HEK293 (cell line): ENCODE results near the gene SHBG.

ENCODE experiments used
- GFI1B ChIP-seq: fragments of 450-650 bp; formaldehyde crosslinking; IDR thresholded peaks from 2 replicates; pipeline ENCODE4 v1.5.1; 2016; ENCODE audit warnings: missing biosample characterization, missing genetic modification characterization
- GLI4 ChIP-seq: fragments of 450-650 bp; formaldehyde crosslinking; IDR thresholded peaks from 2 replicates; pipeline ENCODE4 v1.5.1; 2016; ENCODE audit warnings: missing biosample characterization, missing genetic modification characterization
- GLIS2 ChIP-seq: fragments of 450-650 bp; formaldehyde crosslinking; IDR thresholded peaks from 2 replicates; pipeline ENCODE4 v1.5.1; 2016; ENCODE audit warnings: missing biosample characterization, missing genetic modification characterization
- MYNN ChIP-seq: fragments of 450-650 bp; formaldehyde crosslinking; IDR thresholded peaks from 2 replicates; pipeline ENCODE4 v1.5.1; 2016; ENCODE audit warnings: missing biosample characterization, missing genetic modification characterization, borderline replicate concordance
- OSR2 ChIP-seq: fragments of 450-650 bp; formaldehyde crosslinking; IDR thresholded peaks from 2 replicates; pipeline ENCODE4 v1.5.1; 2016; ENCODE audit warnings: missing biosample characterization, missing genetic modification characterization
- OVOL3 ChIP-seq: fragments of 450-650 bp; formaldehyde crosslinking; IDR thresholded peaks from 2 replicates; pipeline ENCODE4 v1.5.1; 2016; ENCODE audit warnings: missing biosample characterization, missing genetic modification characterization
- PRDM1 ChIP-seq: fragments of 450-650 bp; formaldehyde crosslinking; IDR thresholded peaks from 2 replicates; pipeline ENCODE4; 2016; ENCODE audit warnings: missing biosample characterization, missing genetic modification characterization
- YY1 ChIP-seq: fragments of 450-650 bp; formaldehyde crosslinking; IDR thresholded peaks from 2 replicates; pipeline ENCODE4 v1.5.1; 2018; ENCODE audit warnings: missing biosample characterization, missing genetic modification characterization
- ZFP69B ChIP-seq: fragments of 450-650 bp; formaldehyde crosslinking; IDR thresholded peaks from 2 replicates; pipeline ENCODE4 v1.5.1; 2016; ENCODE audit warnings: missing biosample characterization, missing genetic modification characterization
- ZIC2 ChIP-seq: fragments of 450-650 bp; formaldehyde crosslinking; IDR thresholded peaks from 2 replicates; pipeline ENCODE4 v1.5.1; 2016; ENCODE audit warnings: missing biosample characterization, missing genetic modification characterization
- ZNF354C ChIP-seq: fragments of 450-650 bp; formaldehyde crosslinking; IDR thresholded peaks from 2 replicates; pipeline ENCODE4 v1.5.1; 2016; ENCODE audit warnings: missing biosample characterization, missing genetic modification characterization, low read depth, borderline replicate concordance
- ZNF362 ChIP-seq: fragments of 450-650 bp; formaldehyde crosslinking; IDR thresholded peaks from 2 replicates; pipeline ENCODE4 v1.5.1; 2016; ENCODE audit warnings: missing biosample characterization, missing genetic modification characterization
- ZNF37A ChIP-seq: fragments of 450-650 bp; IDR thresholded peaks from 2 replicates; pipeline ENCODE4 v1.5.1; 2018; ENCODE audit warnings: missing biosample characterization, missing genetic modification characterization
- ZNF404 ChIP-seq: fragments of 450-650 bp; formaldehyde crosslinking; IDR thresholded peaks from 2 replicates; pipeline ENCODE4 v1.5.1; 2017; ENCODE audit warnings: missing biosample characterization, missing genetic modification characterization
- ZNF426 ChIP-seq: fragments of 450-650 bp; formaldehyde crosslinking; IDR thresholded peaks from 2 replicates; pipeline ENCODE4 v1.5.1; 2017; ENCODE audit warnings: missing biosample characterization, missing genetic modification characterization, mild to moderate bottlenecking, inconsistent platforms, moderate library complexity
- ZNF514 ChIP-seq: fragments of 450-650 bp; formaldehyde crosslinking; IDR thresholded peaks from 2 replicates; pipeline ENCODE4 v1.5.1; 2016; ENCODE audit warnings: missing biosample characterization, missing genetic modification characterization
- ZNF544 ChIP-seq: fragments of 450-650 bp; formaldehyde crosslinking; IDR thresholded peaks from 2 replicates; pipeline ENCODE4 v1.5.0; 2017; ENCODE audit warnings: missing biosample characterization, missing genetic modification characterization
- ZNF600 ChIP-seq: fragments of 450-650 bp; formaldehyde crosslinking; IDR thresholded peaks from 2 replicates; pipeline ENCODE4 v1.5.1; 2016; ENCODE audit warnings: missing biosample characterization, missing genetic modification characterization
- ZNF626 ChIP-seq: fragments of 450-650 bp; sonication (Bioruptor Pico); formaldehyde crosslinking; IDR thresholded peaks from 2 replicates; pipeline ENCODE4 v1.5.1; 2018; ENCODE audit warnings: missing biosample characterization, missing genetic modification characterization, inconsistent platforms
- ZNF692 ChIP-seq: fragments of 450-650 bp; formaldehyde crosslinking; IDR thresholded peaks from 2 replicates; pipeline ENCODE4 v1.5.1; 2016; ENCODE audit warnings: missing biosample characterization, missing genetic modification characterization
- ZNF704 ChIP-seq: fragments of 450-650 bp; formaldehyde crosslinking; IDR thresholded peaks from 2 replicates; pipeline ENCODE4 v1.5.1; 2016; ENCODE audit warnings: missing biosample characterization, missing genetic modification characterization
- ZNF768 ChIP-seq: fragments of 450-650 bp; formaldehyde crosslinking; IDR thresholded peaks from 2 replicates; pipeline ENCODE4 v1.5.1; 2018; ENCODE audit warnings: missing biosample characterization, mild to moderate bottlenecking, missing genetic modification characterization
- ZNF776 ChIP-seq: fragments of 450-650 bp; formaldehyde crosslinking; IDR thresholded peaks from 2 replicates; pipeline ENCODE4 v1.5.0; 2017; ENCODE audit warnings: missing biosample characterization, missing genetic modification characterization, borderline replicate concordance
- ZNF777 ChIP-seq: fragments of 450-650 bp; formaldehyde crosslinking; IDR thresholded peaks from 2 replicates; pipeline ENCODE4 v1.5.1; 2017; ENCODE audit warnings: missing biosample characterization, missing genetic modification characterization, borderline replicate concordance
- ZNF792 ChIP-seq: fragments of 450-650 bp; formaldehyde crosslinking; IDR thresholded peaks from 2 replicates; pipeline ENCODE4 v1.5.1; 2016; ENCODE audit warnings: missing biosample characterization, missing genetic modification characterization
- ZSCAN16 ChIP-seq: fragments of 450-650 bp; formaldehyde crosslinking; IDR thresholded peaks from 2 replicates; pipeline ENCODE4 v1.5.1; 2016; ENCODE audit warnings: missing biosample characterization, missing genetic modification characterization
- ZXDB ChIP-seq: fragments of 450-650 bp; formaldehyde crosslinking; IDR thresholded peaks from 2 replicates; pipeline ENCODE4 v1.5.1; 2016; ENCODE audit warnings: missing biosample characterization, missing genetic modification characterization
- TF ChIP-seq, protein P1 (sequence below): fragments of 450-650 bp; formaldehyde crosslinking; IDR thresholded peaks from 2 replicates; pipeline ENCODE4 v1.5.1; 2016; ENCODE audit warnings: missing biosample characterization, missing genetic modification characterization, borderline replicate concordance
- TF ChIP-seq, protein P2 (sequence below): fragments of 450-650 bp; formaldehyde crosslinking; IDR thresholded peaks from 2 replicates; pipeline ENCODE4 v1.5.1; 2016; ENCODE audit warnings: missing biosample characterization, missing genetic modification characterization

The SHBG gene

GRCh38 chr17:7586673-7587419, 43.1 kb upstream of the SHBG start (continued):
- TF ChIP-seq ZNF768 (tag by site-specific recombination), result no peak
- TF ChIP-seq, protein P1, sequence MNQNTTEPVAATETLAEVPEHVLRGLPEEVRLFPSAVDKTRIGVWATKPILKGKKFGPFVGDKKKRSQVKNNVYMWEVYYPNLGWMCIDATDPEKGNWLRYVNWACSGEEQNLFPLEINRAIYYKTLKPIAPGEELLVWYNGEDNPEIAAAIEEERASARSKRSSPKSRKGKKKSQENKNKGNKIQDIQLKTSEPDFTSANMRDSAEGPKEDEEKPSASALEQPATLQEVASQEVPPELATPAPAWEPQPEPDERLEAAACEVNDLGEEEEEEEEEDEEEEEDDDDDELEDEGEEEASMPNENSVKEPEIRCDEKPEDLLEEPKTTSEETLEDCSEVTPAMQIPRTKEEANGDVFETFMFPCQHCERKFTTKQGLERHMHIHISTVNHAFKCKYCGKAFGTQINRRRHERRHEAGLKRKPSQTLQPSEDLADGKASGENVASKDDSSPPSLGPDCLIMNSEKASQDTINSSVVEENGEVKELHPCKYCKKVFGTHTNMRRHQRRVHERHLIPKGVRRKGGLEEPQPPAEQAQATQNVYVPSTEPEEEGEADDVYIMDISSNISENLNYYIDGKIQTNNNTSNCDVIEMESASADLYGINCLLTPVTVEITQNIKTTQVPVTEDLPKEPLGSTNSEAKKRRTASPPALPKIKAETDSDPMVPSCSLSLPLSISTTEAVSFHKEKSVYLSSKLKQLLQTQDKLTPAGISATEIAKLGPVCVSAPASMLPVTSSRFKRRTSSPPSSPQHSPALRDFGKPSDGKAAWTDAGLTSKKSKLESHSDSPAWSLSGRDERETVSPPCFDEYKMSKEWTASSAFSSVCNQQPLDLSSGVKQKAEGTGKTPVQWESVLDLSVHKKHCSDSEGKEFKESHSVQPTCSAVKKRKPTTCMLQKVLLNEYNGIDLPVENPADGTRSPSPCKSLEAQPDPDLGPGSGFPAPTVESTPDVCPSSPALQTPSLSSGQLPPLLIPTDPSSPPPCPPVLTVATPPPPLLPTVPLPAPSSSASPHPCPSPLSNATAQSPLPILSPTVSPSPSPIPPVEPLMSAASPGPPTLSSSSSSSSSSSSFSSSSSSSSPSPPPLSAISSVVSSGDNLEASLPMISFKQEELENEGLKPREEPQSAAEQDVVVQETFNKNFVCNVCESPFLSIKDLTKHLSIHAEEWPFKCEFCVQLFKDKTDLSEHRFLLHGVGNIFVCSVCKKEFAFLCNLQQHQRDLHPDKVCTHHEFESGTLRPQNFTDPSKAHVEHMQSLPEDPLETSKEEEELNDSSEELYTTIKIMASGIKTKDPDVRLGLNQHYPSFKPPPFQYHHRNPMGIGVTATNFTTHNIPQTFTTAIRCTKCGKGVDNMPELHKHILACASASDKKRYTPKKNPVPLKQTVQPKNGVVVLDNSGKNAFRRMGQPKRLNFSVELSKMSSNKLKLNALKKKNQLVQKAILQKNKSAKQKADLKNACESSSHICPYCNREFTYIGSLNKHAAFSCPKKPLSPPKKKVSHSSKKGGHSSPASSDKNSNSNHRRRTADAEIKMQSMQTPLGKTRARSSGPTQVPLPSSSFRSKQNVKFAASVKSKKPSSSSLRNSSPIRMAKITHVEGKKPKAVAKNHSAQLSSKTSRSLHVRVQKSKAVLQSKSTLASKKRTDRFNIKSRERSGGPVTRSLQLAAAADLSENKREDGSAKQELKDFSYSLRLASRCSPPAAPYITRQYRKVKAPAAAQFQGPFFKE (tag by site-specific recombination), result no peak
- TF ChIP-seq, protein P2, sequence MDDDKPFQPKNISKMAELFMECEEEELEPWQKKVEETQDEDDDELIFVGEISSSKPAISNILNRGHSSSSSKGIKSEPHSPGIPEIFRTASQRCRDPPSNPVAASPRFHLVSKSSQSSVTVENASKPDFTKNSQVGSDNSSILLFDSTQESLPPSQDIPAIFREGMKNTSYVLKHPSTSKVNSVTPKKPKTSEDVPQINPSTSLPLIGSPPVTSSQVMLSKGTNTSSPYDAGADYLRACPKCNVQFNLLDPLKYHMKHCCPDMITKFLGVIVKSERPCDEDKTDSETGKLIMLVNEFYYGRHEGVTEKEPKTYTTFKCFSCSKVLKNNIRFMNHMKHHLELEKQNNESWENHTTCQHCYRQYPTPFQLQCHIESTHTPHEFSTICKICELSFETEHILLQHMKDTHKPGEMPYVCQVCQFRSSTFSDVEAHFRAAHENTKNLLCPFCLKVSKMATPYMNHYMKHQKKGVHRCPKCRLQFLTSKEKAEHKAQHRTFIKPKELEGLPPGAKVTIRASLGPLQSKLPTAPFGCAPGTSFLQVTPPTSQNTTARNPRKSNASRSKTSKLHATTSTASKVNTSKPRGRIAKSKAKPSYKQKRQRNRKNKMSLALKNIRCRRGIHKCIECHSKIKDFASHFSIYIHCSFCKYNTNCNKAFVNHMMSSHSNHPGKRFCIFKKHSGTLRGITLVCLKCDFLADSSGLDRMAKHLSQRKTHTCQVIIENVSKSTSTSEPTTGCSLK (tag by site-specific recombination), result no peak
- TF ChIP-seq ZNF792 (tag by site-specific recombination), result no peak
- TF ChIP-seq ZNF404 (tag by site-specific recombination), result no peak
- no peak for TF ChIP-seq ZNF362
- no peak for TF ChIP-seq OSR2 (tag by site-specific recombination)
- TF ChIP-seq MYNN (tag by site-specific recombination), result no peak
- no peak for TF ChIP-seq ZSCAN16 (tag by site-specific recombination)
- no peak for TF ChIP-seq GLI4
- TF ChIP-seq ZFP69B (tag by site-specific recombination), result 0 out of 2 replicates have a peak, but pooled peaks have one; percentile 33
- TF ChIP-seq ZNF704 (tag by site-specific recombination), result no peak
- no peak for TF ChIP-seq ZNF37A (tag by site-specific recombination)
- peak; percentile 70; the same call in 1 of the 2 replicates for TF ChIP-seq PRDM1
- no peak for TF ChIP-seq GFI1B (tag by site-specific recombination)
- TF ChIP-seq ZNF776 (tag by site-specific recombination), result no peak
- no peak for TF ChIP-seq ZNF514 (tag by site-specific recombination)
- 0 out of 2 replicates have a peak, but pooled peaks have one; percentile 29 for TF ChIP-seq ZNF600 (tag by site-specific recombination)
- TF ChIP-seq YY1 (tag by site-specific recombination), result no peak
- TF ChIP-seq ZNF777, result no peak
- no peak for TF ChIP-seq OVOL3 (tag by site-specific recombination)
- no peak for TF ChIP-seq ZNF544 (tag by site-specific recombination)
- peak; percentile 42; the same call in 1 of the 2 replicates for TF ChIP-seq ZIC2
- TF ChIP-seq ZXDB (tag by site-specific recombination), result no peak
- no peak for TF ChIP-seq GLIS2 (tag by site-specific recombination)
- no peak for TF ChIP-seq ZNF354C (tag by site-specific recombination)
- TF ChIP-seq ZNF626 (tag by site-specific recombination), result no peak
- TF ChIP-seq ZNF692 (tag by site-specific recombination), result no peak
- no peak for TF ChIP-seq ZNF426 (tag by site-specific recombination)
